Endothelial cell of umbilical vein (primary cell): ENCODE measurements around the gene DCLK1. TPM values are rescaled to one million over a fixed set of nuclear protein-coding genes. Genes with fewer than 3 reads are reported as not detected.

Experiments
- BruUV-seq: library from RNA; stranded (reverse); fragments of 400-500 nt; replicated peaks from 2 replicates; lab custom pipeline; 2021; lab: Mats Ljungman, UMichigan
- CTCF ChIA-PET: fragments of 300-600, 350-600 bp; sonication (Branson Sonifier 250); formaldehyde crosslinking; loops from one replicate; lab custom pipeline; 2021; ENCODE audit warnings: antibody characterized with exemption, inconsistent platforms; lab: Charles Lee
- POLR2A ChIA-PET: fragments of 300-600, 350-600 bp; sonication (Branson Sonifier 250); formaldehyde crosslinking; loops from one replicate; lab custom pipeline; 2021; ENCODE audit warnings: antibody characterized with exemption, inconsistent platforms; lab: Charles Lee
- DNase-seq: peaks from one replicate; pipeline ENCODE4 v3.0.0-alpha.2; 2011; ENCODE audit warnings: low read depth, low spot score
- FAIRE-seq: peaks from 2 replicates; lab custom pipeline; 2011; peaks lifted over from hg19 to GRCh38; lab: Jason Lieb, UNC
- H2AFZ ChIP-seq: 2 replicates; pipeline ENCODE4 v1.6.0; 2012; ENCODE audit warnings: low read depth, low read length, control low read depth, inconsistent platforms
- H3K27ac ChIP-seq: 2 replicates; pipeline ENCODE4 v1.5.1; 2011; ENCODE audit warnings: low read depth, mild to moderate bottlenecking, control low read depth, low read length, moderate library complexity; ENCODE audit not compliant: insufficient read depth
- H3K27me3 ChIP-seq, 2 experiments: 2 replicates each; pipeline versions ENCODE4 v1.6.0 to v1.6.1; 2011; ENCODE audit warnings: low read length in 2 of 2, mixed read lengths in 1 of 2; ENCODE audit not compliant: control insufficient read depth in 2 of 2, insufficient read depth in 2 of 2
- H3K36me3 ChIP-seq, 2 experiments: 2 replicates in 1 of 2; 3 replicates in 1 of 2; pipeline ENCODE4 v1.5.1; 2011; ENCODE audit warnings: low read length in 2 of 2, mild to moderate bottlenecking in 1 of 2, moderate library complexity in 1 of 2; ENCODE audit not compliant: control insufficient read depth in 2 of 2, insufficient read depth in 2 of 2; ENCODE audit errors: extremely low read depth in 1 of 2
- H3K4me1 ChIP-seq: 3 replicates; pipeline ENCODE4 v1.5.1; 2011; ENCODE audit warnings: mild to moderate bottlenecking, low read length; ENCODE audit not compliant: control insufficient read depth, insufficient read depth; ENCODE audit errors: extremely low read depth
- H3K4me2 ChIP-seq: 2 replicates; pipeline ENCODE4 v1.6.1; 2011; ENCODE audit warnings: low read length, control low read depth, mixed read lengths; ENCODE audit not compliant: insufficient read depth
- H3K4me3 ChIP-seq, 3 experiments: fragments of 200-600 bp in 1 of 3; sonication (generic), shearing (Covaris generic) in 1 of 3; replicated peaks in 1 of 3; 2 replicates each; pipeline ENCODE4 v1.5.1; 2011 to 2016; ENCODE audit warnings: control low read depth in 3 of 3, low read length in 3 of 3, mild to moderate bottlenecking in 2 of 3, inconsistent platforms in 1 of 3, low read depth in 1 of 3, moderate library complexity in 1 of 3; ENCODE audit not compliant: insufficient read depth in 1 of 3
- H3K79me2 ChIP-seq: 2 replicates; pipeline ENCODE4 v1.6.0; 2012; ENCODE audit warnings: low read length, inconsistent platforms; ENCODE audit not compliant: control insufficient read depth, insufficient read depth
- H3K9ac ChIP-seq: replicated peaks from 2 replicates; pipeline ENCODE3; 2011; ENCODE audit warnings: low read length, control low read depth; ENCODE audit not compliant: insufficient read depth; ENCODE audit errors: extremely low read depth
- H3K9me1 ChIP-seq: replicated peaks from 3 replicates; pipeline ENCODE4 v1.6.0; 2011; ENCODE audit warnings: mild to moderate bottlenecking, low read length; ENCODE audit not compliant: control insufficient read depth, insufficient read depth; ENCODE audit errors: extremely low read depth
- H3K9me3 ChIP-seq: replicated peaks from 2 replicates; pipeline ENCODE4 v1.5.1; 2012; ENCODE audit warnings: low read length, inconsistent platforms; ENCODE audit not compliant: control insufficient read depth, insufficient read depth
- H4K20me1 ChIP-seq: replicated peaks from 2 replicates; pipeline ENCODE3; 2011; ENCODE audit warnings: mild to moderate bottlenecking, low read length; ENCODE audit not compliant: control insufficient read depth, insufficient read depth; ENCODE audit errors: extremely low read depth
- CTCF ChIP-seq, 2 donors: IDR thresholded peaks; 1 replicate in 1 of 2; 2 replicates in 1 of 2; pipeline ENCODE4 v1.5.1; 2011; ENCODE audit warnings: low read length in 2 of 2, mild to moderate bottlenecking in 2 of 2, moderate library complexity in 2 of 2, control low read depth in 1 of 2, inconsistent platforms in 1 of 2, low read depth in 1 of 2; ENCODE audit not compliant: insufficient read depth in 1 of 2; ENCODE audit errors: extremely low read depth in 1 of 2
- EZH2 ChIP-seq: IDR thresholded peaks from 2 replicates; pipeline ENCODE4 v1.6.1; 2012; ENCODE audit warnings: borderline replicate concordance, low read depth, mild to moderate bottlenecking, moderate library complexity, low read length, inconsistent platforms; ENCODE audit not compliant: severe bottlenecking
- FOS ChIP-seq: IDR thresholded peaks from 2 replicates; pipeline ENCODE4 v1.6.1; 2011; ENCODE audit warnings: mild to moderate bottlenecking, low read length, moderate library complexity, borderline replicate concordance; ENCODE audit not compliant: insufficient read depth
- GATA2 ChIP-seq: IDR thresholded peaks from 2 replicates; pipeline ENCODE4 v1.7.0; 2011; ENCODE audit warnings: low read depth, mild to moderate bottlenecking, moderate library complexity, mixed read lengths, low read length; ENCODE audit not compliant: insufficient read length, insufficient read depth
- JUN ChIP-seq: IDR thresholded peaks from 2 replicates; pipeline ENCODE4 v1.6.1; 2011; ENCODE audit warnings: borderline replicate concordance, low read depth; ENCODE audit not compliant: insufficient read length, insufficient read depth
- MAX ChIP-seq: IDR thresholded peaks from 2 replicates; pipeline ENCODE4 v1.6.1; 2011; ENCODE audit not compliant: insufficient read depth, insufficient read length
- MYC ChIP-seq: IDR thresholded peaks from one replicate; pipeline ENCODE4 v1.6.1; 2011; ENCODE audit warnings: mild to moderate bottlenecking, low read depth, low read length
- POLR2A ChIP-seq: IDR thresholded peaks from 2 replicates; pipeline ENCODE4 v1.6.1; 2012; ENCODE audit warnings: low read depth, mild to moderate bottlenecking, control low read depth, low read length
- POLR2AphosphoS5 ChIP-seq: IDR thresholded peaks from 2 replicates; pipeline ENCODE4 v1.6.1; 2012; ENCODE audit warnings: low read depth, mild to moderate bottlenecking, control low read depth, low read length, moderate library complexity; ENCODE audit not compliant: insufficient read depth
- dilution Hi-C: fragments of 300-500 bp; cut with MboI; formaldehyde crosslinking; loops from one replicate; pipeline ENCODE4 v1.15.0; 2019; ENCODE audit warnings: low sequenced_read_pairs; ENCODE audit not compliant: extremely low pct_ligation_motif_present
- intact Hi-C: fragments of 100-400 bp; cut with micrococcal nuclease; formaldehyde crosslinking; loops from one replicate; pipeline ENCODE4 v1.10.0; 2022
- polyA plus RNA-seq, 4 experiments: library from polyadenylated mRNA; depleted of rRNA in 3 of 4; stranded (reverse) in 3 of 4; unstranded in 1 of 4; fragments of >200 nt; gene quantifications; 2 replicates each; pipeline versions ENCODE4 v1.2.1 to v1.2.3, GENCODE V29; 2011 to 2012; ENCODE audit warnings: missing spikeins in 1 of 4
- total RNA-seq: library from RNA; stranded (reverse); gene quantifications from 2 replicates; pipeline ENCODE4 v1.2.3, GENCODE V29; 2021

Gene DCLK1
- total and polyA plus RNA-seq, 2 donors (not counting 3 experiments of a cell fraction or from before 2014, with no cell fraction given): 0.28 to 3.9 TPM

GRCh38 chr13:35964863-35965180 lies 166.4 kb downstream of the DCLK1 start:
- no peaks in the 10 kb centered on the region for H3K36me3 ChIP-seq
- dilution Hi-C loops (no loop called here), intact Hi-C loops (no loop called here)
- H3K9me1 ChIP-seq: no peaks in the 10 kb centered on the region
- no peaks in the 10 kb centered on the region for H3K79me2 ChIP-seq
- H3K9ac ChIP-seq: no peak overlapping the region
- no TSS peak for BruUV-seq
- FAIRE-seq (no peak), DNase-seq (peak; percentile 24)
- no peaks in the 10 kb centered on the region for H3K27me3 ChIP-seq
- H3K9me3 ChIP-seq: no peaks in the 10 kb centered on the region
- peak overlapping the region; percentile 64 for H3K4me2 ChIP-seq
- no peaks in the 10 kb centered on the region for H4K20me1 ChIP-seq
- POLR2A ChIA-PET: no interaction called here
- peak overlapping the region in 1 of 3 experiments; percentile 12 for H3K4me3 ChIP-seq
- H2AFZ ChIP-seq: no peak overlapping the region
- CTCF ChIA-PET: interaction anchor here (0.7 to 2.1 kb wide), 5 partner anchors 11 to 175 kb away, joined by 3 to 10 read pairs (median 4); no protein-coding TSS in a partner anchor
- TF ChIP-seq MYC (no peak), POLR2A (no peak), FOS (no peak), CTCF (IDR thresholded peaks at IDR 0.05; ENCODE audit: extremely low read depth in 1 of 2, insufficient read depth in 1 of 2, low read depth in 1 of 2, low read length in 2 of 2) (no peak), EZH2 (no peak), GATA2 (no peak), JUN (no peak), MAX (no peak), POLR2AphosphoS5 (no peak)
- no peak overlapping the region for H3K27ac ChIP-seq
- H3K4me1 ChIP-seq: peaks cover 9% of the 10 kb centered on the region
